KOPT-K1 (cell line): ENCODE measurements around the gene TRANK1.
"Not testable (repeated sequence)": the region's sequence is repeated elsewhere in the genome, so short reads cannot be mapped to it uniquely, and the experiment has no call there.

Experiments
- H3K27ac ChIP-seq: fragments of 200-600 bp; sonication (generic); 2 replicates; pipeline ENCODE4 v1.5.1; 2016; ENCODE audit warnings: antibody characterized with exemption, mild to moderate bottlenecking, low read depth, low read length; ENCODE audit not compliant: poor library complexity, severe bottlenecking
- H3K36me3 ChIP-seq: fragments of 200-600 bp; sonication (generic); 2 replicates; pipeline ENCODE4 v1.5.1; 2017; ENCODE audit warnings: antibody characterized with exemption, mild to moderate bottlenecking, low read length, moderate library complexity; ENCODE audit not compliant: insufficient read depth
- H3K9me3 ChIP-seq: fragments of 200-600 bp; sonication (generic); 2 replicates; pipeline ENCODE4 v1.5.1; 2017; ENCODE audit warnings: antibody characterized with exemption, low read length, mild to moderate bottlenecking; ENCODE audit not compliant: insufficient read depth, poor library complexity, severe bottlenecking

Gene TRANK1

DNA sequence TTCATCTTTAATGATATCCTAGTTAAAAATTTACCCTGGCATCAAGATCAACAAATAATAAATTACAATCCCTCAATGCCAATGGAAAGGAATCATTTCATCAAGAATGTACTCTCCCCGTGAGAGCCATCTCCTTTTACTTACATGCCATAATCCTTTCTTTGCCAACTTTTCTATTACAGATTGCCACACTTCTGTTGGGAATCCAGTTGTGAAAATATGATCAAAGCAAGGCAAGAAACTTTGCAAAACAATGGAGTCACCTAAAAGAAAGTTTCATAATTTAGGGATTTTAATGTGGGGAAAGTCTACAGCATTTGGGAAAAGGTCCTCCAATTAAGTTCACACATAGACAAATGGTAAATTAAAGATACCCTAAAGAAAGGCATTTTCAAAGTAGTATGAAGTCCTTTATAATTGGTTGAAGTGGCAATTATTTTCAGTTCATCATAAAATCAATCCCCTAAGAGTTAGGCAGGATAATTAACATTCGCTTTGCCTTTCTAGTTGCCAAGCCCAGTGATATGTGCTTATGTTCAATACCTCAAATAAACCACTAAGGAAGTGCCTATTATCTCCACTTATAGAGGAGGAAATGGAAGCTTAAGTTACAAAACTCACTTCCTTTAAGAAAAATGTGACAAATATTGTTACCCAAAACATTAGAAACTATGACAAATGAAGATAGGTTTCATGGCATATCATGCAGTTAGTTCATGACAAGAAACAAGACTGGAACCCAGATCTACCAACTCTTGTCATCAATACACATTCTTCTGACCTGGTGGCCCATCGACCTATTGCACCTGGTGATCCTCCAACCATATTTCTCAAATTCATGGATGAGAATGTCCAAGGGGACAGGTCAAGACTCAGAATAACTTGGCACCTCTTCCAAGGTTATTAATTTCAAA is 49.1 kb downstream of the TRANK1 start:
- H3K36me3 ChIP-seq = peaks cover 65% of the 10 kb centered on the region
- no peak overlapping the region for H3K27ac ChIP-seq
- H3K9me3 ChIP-seq = no peaks in the 10 kb centered on the region

DNA sequence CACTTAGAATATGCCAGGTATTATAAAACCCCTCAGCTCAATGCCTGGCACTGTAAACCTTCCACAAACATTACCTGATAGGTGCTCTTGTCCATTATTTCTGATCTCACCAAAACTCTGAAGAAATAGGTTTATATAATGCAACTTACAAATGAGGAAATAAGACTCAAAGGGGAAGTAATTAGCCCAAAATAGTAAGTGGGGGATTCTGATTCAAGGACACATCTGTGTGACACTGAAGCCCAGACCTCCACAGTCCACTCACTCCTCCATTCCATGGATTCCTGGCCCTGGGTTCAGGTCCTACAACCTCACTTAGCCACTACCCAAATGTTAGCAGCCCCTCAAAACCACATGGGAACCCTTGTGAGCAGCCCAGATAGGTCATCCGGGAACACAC is 49.9 kb downstream of the TRANK1 start:
- H3K27ac ChIP-seq = no peak overlapping the region
- no peaks in the 10 kb centered on the region for H3K9me3 ChIP-seq
- H3K36me3 ChIP-seq = peaks cover 73% of the 10 kb centered on the region

DNA sequence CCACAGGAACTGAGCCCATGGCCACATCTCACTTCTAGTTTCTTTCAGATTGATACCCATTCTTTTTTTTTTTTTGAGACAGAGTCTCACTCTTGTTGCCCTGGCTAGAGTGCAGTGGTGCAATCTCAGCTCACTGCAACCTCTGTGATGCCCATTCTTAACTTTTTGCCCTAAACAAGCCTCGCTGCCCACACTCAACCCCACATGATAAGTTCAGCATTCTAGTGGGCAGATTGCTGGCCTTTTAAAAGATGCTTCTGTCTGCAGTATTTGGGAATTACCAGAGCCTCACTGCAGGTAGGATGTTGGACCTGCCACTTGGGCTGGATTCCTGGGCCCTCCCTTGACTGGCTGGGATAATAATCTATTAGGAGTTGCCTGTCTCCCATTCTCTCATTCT is 51.0 kb downstream of the TRANK1 start:
- no peaks in the 10 kb centered on the region for H3K9me3 ChIP-seq
- peaks cover 73% of the 10 kb centered on the region for H3K36me3 ChIP-seq
- no peak overlapping the region for H3K27ac ChIP-seq

DNA sequence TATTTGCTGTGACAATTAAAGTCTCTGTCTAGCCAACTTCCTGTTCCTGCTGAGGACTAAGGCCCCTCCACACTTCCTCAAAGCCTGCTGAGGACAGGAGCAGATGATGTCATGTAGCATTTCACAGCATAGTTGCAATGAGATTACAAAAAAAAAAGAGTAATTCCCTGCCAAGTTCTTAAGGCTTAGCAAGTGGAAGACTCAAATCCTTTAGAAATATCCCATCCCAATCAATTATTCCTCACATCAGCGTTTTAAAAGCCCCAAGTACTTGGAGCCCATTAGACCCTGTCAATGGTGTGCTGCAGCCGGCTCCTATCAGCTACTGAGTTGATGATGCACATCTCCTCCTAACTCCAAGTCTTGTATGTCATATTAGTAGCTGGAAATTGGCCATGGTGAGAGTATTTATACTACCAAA is 51.7 kb downstream of the TRANK1 start:
- Histone ChIP-seq H3K36me3 (peaks cover 73% of the 10 kb centered on the region), H3K27ac (peak overlapping the region; percentile 26), H3K9me3 (no peaks in the 10 kb centered on the region)

DNA sequence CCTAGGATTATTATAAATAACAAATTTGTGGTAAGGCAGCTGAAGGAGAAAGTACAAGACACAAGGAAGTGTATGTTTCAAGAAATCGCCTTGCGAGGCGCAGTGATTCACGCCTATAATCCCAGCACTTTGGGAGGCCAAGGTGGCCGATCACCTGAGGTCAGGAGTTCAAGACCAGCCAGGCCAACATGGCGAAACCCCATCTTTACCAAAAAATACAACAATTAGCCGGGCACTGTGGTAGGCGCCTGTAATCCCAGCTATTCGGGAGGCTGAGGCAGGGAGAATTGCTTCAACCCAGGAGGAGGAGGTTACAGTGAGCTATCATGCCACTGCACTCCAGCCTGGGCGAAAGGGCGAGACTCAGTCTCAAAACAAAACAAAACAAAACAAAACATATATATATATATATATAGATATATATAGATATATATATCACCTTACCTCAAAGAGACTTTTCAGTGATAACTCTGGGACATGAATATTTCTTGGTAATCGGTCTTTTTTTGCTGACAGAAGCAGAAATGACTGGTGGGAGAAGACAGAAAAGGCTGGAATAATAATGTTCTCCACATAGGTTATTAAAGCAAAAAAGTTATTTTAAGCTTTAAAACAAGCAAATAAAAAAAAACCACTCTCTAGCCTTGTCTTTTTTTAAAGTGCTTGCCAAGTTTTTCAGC is 52.3 kb downstream of the TRANK1 start:
- Histone ChIP-seq H3K36me3 (peaks cover 72% of the 10 kb centered on the region), H3K9me3 (no peaks in the 10 kb centered on the region), H3K27ac (peak overlapping the region; percentile 26)

DNA sequence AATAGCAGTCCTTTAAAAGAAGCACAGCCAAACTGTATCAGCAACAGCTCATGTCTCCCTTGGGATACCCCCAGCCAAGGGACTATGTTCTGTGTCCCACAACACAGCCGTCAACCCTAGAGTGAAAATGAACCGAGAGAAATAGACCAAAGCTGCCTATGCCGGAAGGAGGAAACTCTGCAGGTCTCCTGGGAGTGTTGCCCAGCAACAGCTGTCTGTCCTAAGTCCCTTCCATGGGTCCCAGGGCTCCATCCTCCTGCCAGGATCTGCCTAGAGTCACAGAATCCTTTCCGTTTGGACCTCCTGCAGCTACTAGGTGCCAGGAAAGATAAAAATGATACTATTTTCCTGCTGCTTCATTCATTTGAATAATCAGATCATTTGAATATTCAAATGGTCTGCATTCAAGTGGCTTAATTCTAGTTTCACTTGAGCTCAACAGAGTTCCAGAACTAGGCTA is 53.1 kb downstream of the TRANK1 start:
- Histone ChIP-seq H3K27ac (no peak overlapping the region), H3K9me3 (no peaks in the 10 kb centered on the region)

DNA sequence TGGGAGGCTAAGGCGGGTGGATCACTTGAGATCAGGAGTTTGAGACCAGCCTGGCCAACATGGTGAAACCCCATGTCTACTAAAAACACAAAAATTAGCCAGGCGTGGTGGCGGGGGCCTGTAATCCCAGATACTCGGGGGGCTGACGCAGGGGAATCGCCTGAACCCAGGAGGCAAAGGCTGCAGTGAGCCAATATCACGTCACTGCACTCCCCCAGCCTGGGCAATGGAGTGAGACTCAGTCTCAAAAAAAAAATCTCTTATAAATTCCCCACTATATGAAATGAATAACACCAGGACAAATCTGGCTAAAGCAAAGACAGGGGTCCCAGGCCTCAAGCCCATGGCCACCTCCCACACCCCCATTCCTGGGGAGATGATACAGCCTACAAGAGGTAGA is 53.8 kb downstream of the TRANK1 start:
- peaks cover 82% of the 10 kb centered on the region for H3K36me3 ChIP-seq
- not testable (repeated sequence) for H3K27ac ChIP-seq, H3K9me3 ChIP-seq

More for the DNA sequence above, 53.1 kb downstream of the TRANK1 start:
- peaks cover 78% of the 10 kb centered on the region for H3K36me3 ChIP-seq

DNA sequence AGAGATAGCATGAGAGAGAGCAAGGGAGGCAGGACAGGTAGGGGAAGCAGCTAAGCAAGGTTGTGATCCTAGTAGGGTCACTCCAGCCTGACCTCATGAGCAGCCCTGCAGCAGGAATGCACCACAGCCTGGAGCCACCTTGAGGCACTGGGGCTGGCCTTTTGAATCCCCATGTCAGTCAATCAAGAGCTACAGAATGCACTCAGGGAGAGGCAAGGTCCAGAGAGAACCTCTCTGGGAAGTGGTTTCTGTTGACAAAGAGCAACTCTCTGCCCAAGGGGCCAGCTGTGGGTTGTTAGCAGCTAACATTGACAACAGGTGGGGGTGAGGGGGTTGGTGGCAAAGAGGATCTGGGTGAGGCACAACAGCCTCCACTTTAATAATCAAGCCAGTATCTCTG is 54.6 kb downstream of the TRANK1 start:
- peaks cover 77% of the 10 kb centered on the region for H3K36me3 ChIP-seq
- no peak overlapping the region for H3K27ac ChIP-seq
- H3K9me3 ChIP-seq = no peaks in the 10 kb centered on the region

DNA sequence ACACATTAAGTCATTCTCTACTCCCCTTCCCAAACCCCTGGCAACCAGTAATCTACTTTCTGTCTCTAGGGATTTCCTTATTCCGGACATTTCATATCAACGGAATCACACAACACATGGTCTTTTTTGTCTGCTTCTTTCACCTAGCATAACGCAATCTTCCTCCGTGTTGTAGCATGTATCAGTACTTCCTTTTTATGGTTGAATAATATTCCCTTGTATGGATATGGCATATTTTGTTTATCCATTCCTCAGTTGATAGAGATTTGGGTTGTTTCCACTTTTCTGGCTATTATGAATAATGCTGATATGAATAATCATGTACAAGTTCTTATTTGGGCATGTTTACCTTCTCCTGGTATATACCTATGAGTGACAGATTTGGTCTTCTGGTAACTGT is 63.1 kb downstream of the TRANK1 start:
- Histone ChIP-seq H3K9me3 (no peaks in the 10 kb centered on the region), H3K36me3 (0 out of 2 replicates have a peak, but pooled peaks cover 4% of the 10 kb centered on the region), H3K27ac (no peak overlapping the region)

DNA sequence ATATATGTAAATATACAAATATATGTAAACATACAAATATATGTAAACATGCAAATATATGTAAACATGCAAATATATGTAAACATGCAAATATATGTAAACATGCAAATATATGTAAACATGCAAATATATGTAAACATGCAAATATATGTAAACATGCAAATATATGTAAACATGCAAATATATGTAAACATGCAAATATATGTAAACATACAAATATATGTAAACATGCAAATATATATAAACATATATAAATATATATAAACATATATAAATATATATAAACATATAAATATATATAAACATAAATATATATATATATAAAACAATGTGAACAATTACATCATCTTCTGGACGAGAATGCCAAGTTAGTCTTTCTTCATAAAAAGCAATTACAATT is 65.0 kb downstream of the TRANK1 start:
- H3K27ac ChIP-seq, H3K9me3 ChIP-seq: not testable (repeated sequence)

DNA sequence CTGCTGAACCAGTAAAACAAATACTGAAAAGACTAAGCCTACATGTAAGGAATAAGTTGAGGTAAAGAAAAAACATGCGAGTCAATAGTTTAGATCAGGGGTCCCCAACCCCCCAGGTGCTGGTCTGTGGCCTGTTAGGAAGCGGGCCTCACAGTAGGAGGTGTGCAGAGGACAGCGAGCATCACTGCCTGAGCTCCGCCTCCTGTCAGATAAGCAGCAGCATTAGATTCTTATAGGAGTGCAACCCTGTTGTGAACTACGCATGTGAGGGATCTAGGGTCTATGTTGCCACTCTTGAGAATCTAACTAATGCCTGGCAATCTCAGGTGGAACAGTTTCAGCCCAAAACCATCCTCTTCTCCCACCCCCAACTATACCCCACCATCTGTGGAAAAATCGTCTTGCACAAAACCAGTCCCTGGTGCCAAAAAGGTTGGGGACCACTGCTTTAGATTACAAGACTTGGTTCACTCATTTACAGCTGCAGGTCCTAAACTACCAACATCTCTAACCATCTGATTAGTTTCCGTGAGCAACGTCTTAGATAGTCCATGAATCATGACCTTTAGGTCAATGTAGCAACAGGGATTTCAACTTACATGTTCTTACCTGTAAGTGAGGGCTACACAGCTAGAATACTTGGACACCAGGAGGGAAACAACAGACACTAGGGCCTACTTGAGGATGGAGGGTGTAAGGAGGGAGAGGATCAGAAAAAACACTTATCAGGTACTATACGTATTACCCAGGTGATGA is 66.7 kb downstream of the TRANK1 start:
- Histone ChIP-seq H3K36me3 (no peaks in the 10 kb centered on the region), H3K9me3 (no peaks in the 10 kb centered on the region), H3K27ac (peak overlapping the region; percentile 79)

More for the DNA sequence above, 65.0 kb downstream of the TRANK1 start:
- not testable (repeated sequence) for H3K36me3 ChIP-seq

DNA sequence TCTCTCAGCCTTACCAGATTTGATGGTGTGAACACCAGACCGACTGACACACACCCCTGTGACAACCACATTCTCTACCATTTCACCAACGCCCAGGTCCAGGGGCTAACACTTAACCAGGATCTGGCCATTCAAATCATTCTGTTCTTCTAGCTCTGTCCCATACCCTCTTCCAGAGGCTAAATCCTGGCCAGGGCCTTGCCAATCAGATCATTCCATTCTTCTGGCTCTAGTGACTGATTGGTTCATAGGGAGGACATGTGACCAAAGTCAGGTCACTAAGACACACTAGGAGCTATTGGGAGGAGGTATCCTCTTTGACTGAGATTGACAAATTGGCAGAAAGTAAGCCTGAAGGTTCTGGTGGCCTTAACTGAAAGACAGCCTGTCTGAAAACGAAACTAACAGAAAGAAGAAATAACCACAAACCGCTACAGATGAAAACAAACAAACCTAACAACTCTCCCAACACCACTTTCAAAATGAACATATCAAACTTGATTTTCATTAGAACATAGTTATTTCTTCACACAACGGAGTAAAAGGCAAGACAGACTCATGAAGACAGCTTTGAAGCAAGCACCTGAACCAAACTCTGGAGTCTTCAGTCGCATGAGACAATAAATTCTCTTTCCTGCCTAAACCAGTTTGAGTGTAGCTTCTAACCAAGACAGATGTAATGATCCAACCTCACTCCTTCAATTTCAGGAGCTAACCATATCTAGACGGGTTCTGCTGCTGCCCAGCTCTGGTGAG is 68.5 kb downstream of the TRANK1 start:
- Histone ChIP-seq H3K9me3 (no peaks in the 10 kb centered on the region), H3K27ac (peak overlapping the region; percentile 79)

DNA sequence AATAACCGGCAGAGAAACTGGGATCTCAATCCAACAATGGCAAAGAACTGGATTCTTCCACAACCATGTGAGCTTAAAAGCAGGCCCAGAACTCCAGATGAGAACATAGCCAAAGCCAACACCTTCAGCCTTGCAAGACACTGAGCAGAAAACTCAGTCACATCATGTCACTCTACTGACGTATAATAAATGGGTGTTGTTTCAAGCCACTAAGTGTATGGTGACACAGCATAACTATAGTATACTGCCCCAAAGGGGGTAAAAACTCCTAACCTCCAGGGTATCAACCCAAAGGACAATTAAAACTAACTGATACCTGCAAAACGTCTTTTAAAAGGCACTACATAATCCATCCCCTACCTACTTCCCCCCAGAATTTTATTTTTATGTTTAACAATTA is 69.5 kb downstream of the TRANK1 start:
- Histone ChIP-seq H3K9me3 (no peaks in the 10 kb centered on the region), H3K36me3 (no peaks in the 10 kb centered on the region), H3K27ac (peak overlapping the region; percentile 79)

More for the DNA sequence above, 68.5 kb downstream of the TRANK1 start:
- H3K36me3 ChIP-seq = no peaks in the 10 kb centered on the region

DNA sequence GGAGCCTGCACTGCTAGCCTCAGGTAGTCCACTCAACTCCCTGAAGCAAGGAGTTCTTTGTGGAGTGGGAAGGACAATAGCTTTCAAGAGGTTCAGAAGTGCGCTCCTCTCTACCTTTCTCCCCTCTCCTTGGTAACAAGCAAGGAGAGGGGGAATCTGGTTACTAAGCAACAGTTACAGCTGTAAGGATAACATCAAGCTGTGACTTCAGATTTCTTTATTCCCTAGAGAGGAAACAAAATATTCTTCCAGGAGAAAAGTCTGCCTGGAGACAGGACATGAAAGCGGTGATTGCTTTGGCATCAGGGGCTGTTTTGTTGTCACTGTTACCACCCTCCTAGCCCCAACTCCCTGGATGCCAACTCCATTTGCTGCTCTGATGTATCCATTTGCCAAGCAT is 70.4 kb downstream of the TRANK1 start:
- Histone ChIP-seq H3K9me3 (no peaks in the 10 kb centered on the region), H3K27ac (no peak overlapping the region)

More for the DNA sequence above, 70.4 kb downstream of the TRANK1 start:
- no peaks in the 10 kb centered on the region for H3K36me3 ChIP-seq
